Stimulated activated CD4-positive, alpha-beta T cell treated with anti-CD3 and anti-CD28 coated beads, Interleukin-1b, Interleukin-23, amount 100 ng/mL, for 1 hour (primary cell): ENCODE results near the gene RASSF4.
A peak's percentile ranks its signal among the peaks of the same experiment; 100 is the strongest.

Source experiments
- DNase-seq, 2 donors: peaks; one replicate each; pipeline ENCODE4 v3.0.0-alpha.2; 2020; ENCODE audit warnings: low read depth in 2 of 2

Gene RASSF4

GRCh38 chr10:44959247-44960087, at the start of gene RASSF4:
Gene RASSF4, plus strand, starts transcription at chr10:44959802. Its CDS starts 10,401 bp downstream, at chr10:44970203.
- peak; percentile 76 to 88 for DNase-seq

- no peak for DNase-seq
Measured at GRCh38 chr10:44909910-44910309, 49.7 kb upstream of the RASSF4 start.

- DNase-seq: no peak
Measured at GRCh38 chr10:44910602-44911001, 49.0 kb upstream of the RASSF4 start.

GRCh38 chr10:44911081-44911540, 48.5 kb upstream of the RASSF4 start, which contains the start of gene TMEM72:
Gene TMEM72, plus strand, starts transcription at chr10:44911337. Its CDS starts 176 bp downstream, at chr10:44911513.
- no peak for DNase-seq

- DNase-seq: no peak
Measured at GRCh38 chr10:44911951-44912350, 47.7 kb upstream of the RASSF4 start.

GRCh38 chr10:44913350-44914081, 46.1 kb upstream of the RASSF4 start:
- DNase-seq: no peak

- DNase-seq: no peak
Measured at GRCh38 chr10:44914891-44915290, 44.7 kb upstream of the RASSF4 start.

GRCh38 chr10:44916429-44916828, 43.2 kb upstream of the RASSF4 start:
- DNase-seq: no peak

- no peak for DNase-seq
Measured at GRCh38 chr10:44917848-44918247, 41.8 kb upstream of the RASSF4 start.

- DNase-seq: no peak
Measured at GRCh38 chr10:44920252-44920651, 39.4 kb upstream of the RASSF4 start.

GRCh38 chr10:44921061-44921460, 38.5 kb upstream of the RASSF4 start:
- no peak for DNase-seq

- DNase-seq: no peak
Measured at GRCh38 chr10:44921506-44921905, 38.1 kb upstream of the RASSF4 start.

- no peak for DNase-seq
Measured at GRCh38 chr10:44922021-44922420, 37.6 kb upstream of the RASSF4 start.

- DNase-seq: no peak
Measured at GRCh38 chr10:44922796-44923545, 36.6 kb upstream of the RASSF4 start.

GRCh38 chr10:44923611-44924010, 36.0 kb upstream of the RASSF4 start:
- no peak for DNase-seq

GRCh38 chr10:44924261-44925040, 35.2 kb upstream of the RASSF4 start:
- no peak for DNase-seq

GRCh38 chr10:44925224-44925623, 34.4 kb upstream of the RASSF4 start:
- DNase-seq: no peak

GRCh38 chr10:44925811-44926750, 33.5 kb upstream of the RASSF4 start:
- DNase-seq: no peak

- DNase-seq: no peak
Measured at GRCh38 chr10:44926751-44927351, 32.8 kb upstream of the RASSF4 start.

GRCh38 chr10:44927352-44927751, 32.2 kb upstream of the RASSF4 start:
- no peak for DNase-seq
